ENCODE data around the gene NLGN4X.

The NLGN4X gene

DNA sequence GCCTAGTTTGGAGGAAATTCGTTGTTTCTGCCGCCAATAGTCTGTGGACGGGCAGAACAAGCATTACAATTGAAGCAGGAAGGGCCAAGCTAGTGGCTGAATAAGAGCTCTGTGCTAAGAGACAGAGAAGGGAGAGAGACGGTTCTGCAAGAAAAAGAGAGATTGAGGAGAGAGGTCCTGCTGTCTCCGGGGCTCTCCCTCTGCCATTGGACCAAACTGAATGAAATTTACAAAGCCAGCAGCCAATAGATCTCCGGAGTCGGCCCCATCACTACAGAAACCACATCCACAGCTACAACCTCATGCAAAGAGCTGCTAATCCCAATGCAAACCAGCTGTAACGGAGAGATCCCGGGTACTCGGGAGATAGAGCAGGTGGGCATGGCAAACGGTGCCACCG lies at the start of gene NLGN4X:
TSS of gene NLGN4X (minus strand) at position 148 of the 400 bp plus-strand sequence. CDS start 77,401 bp downstream, outside the sequence.
- DNase-seq (ENCODE audit: low read depth in 3 of 3): no peak

DNA sequence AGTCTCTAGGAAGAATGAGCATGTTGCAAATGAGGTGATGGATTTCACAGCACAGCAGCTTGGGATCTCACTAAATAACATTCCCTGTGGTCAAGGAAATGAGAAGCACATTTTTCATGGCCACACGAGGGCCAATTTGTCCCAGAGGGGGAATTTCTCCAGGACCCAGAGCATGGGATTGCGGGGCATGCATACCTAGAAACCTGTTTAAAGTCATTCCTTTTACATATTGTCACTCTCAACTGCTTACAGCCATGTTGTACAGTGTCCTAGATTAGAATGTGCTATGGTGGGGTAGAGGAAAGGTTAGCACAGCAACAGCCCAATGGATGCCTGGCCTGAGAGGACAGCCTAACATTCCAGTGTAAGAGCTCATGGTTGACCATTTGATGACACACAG lies 37.4 kb upstream of the NLGN4X start:
- DNase-seq (ENCODE audit: low read depth in 3 of 3): no peak

DNA sequence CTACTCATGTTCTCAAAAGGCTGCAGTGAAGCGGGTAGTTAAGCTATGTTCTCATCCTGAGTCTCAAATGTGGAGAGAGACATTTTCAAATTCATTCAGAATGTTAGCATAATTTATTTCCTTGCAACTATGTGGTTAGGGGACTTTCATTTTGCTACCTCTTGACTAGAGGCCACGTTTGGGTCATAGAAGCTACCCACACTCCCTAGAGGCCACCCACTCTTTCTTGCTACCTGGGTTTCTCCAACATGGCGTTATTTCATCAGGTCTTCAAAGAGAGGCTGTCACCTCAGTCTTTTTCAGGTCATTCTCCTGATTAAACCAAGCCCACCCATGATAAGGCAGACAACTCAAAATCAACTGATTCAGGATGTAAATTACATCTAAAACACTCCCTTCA lies 34.3 kb upstream of the NLGN4X start:
- DNase-seq (ENCODE audit: low read depth in 3 of 3): no peak

DNA sequence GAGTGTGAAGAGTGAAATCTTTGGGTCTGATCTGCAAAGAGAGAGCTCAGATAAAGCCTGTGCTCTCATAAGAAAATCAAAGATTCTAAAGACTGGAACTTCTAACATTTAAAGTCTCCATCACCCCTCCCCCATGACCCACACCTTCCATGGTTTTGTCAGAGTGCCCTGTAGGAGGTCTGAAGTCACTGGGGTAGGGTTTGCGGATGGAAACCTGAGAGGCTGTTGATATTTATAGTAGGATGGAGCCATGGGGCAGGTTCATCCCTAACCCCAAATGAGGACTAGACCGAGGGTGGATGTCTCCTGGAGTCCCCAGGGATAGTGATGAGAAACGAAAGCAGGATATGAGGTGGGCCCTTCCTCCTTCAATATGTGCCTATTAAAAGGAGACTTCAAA lies 28.4 kb upstream of the NLGN4X start:
- DNase-seq (ENCODE audit: low read depth in 3 of 3): no peak

DNA sequence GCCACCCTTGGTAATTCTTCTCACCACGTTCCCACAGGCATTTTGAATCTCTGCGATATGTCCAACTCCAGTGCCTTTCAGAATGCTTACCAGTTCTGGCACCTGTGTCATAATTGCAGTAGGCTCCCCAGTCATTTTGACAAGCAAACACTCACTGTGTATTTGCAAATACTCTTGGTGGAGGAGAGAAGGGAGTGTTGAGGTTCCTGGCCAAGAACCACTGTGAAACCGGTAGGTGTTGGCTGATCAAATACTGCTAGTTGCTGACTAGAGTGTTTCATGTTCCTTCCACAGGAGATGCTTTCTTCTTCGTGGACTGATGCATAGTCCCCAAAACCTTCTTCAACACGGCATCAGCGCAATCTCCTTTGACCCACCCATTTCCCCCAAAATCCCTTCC lies 16.0 kb upstream of the NLGN4X start:
- no peak for DNase-seq (ENCODE audit: low read depth in 3 of 3)

DNA sequence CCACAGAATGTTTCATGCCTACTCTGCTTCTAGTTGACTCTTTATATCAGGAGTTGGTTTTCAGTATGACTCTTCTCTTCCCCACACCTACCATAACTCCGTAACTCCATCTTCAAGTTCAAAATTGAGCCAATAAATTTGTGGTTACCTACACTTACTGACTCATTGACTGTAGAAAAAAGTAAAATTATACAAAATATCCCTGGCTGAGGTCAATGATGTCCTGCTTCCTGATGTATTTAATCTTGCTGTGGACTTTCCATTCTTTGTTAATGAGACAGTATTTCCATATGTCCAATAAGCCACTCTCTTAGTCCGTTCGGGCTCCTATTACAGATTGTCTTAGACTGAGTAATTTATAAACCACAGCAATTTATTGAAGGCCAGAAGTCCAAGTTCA lies 9.9 kb upstream of the NLGN4X start:
- no peak for DNase-seq (ENCODE audit: low read depth in 3 of 3)

DNA sequence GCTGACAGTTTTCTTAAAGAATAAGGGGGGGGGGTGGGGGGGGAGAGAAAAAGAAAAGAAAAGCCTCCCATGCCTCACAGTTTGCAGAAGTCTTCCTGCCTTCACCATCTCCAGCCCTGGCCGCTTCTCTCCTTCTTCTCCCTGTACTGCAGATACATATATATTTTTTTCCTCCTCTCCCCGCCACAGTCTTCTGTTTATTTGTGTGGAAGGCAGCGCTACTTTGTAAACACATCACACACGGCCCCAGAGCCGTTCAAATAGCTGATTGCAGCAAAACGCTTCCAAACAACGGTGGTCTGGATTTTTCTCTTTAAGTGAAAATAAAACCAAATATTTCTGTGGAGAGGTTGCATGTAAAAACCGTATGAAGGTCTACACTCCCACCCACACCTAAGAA lies 732 bp downstream of the NLGN4X start:
- no peak for DNase-seq (ENCODE audit: low read depth in 3 of 3)

DNA sequence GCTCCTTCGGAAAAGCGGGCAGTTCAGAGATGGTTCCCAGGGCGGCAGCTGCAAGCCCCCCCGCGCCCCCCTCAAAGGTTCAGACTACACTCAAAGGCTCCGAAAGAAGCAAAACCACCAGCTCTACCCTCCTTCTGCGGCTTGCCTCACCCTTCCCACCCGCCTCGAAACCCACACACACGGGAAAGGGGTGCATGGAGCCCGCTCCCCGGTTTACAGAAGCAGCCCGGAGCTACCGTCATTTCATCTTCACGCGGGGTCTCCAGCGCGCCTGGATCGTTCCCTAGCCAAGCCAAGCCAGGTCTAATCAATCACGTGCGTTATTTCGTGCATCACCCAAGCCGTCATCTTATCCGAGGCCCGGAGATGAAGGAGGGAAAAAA lies 1.2 kb downstream of the NLGN4X start:
- no peak for DNase-seq (ENCODE audit: low read depth in 3 of 3)

DNA sequence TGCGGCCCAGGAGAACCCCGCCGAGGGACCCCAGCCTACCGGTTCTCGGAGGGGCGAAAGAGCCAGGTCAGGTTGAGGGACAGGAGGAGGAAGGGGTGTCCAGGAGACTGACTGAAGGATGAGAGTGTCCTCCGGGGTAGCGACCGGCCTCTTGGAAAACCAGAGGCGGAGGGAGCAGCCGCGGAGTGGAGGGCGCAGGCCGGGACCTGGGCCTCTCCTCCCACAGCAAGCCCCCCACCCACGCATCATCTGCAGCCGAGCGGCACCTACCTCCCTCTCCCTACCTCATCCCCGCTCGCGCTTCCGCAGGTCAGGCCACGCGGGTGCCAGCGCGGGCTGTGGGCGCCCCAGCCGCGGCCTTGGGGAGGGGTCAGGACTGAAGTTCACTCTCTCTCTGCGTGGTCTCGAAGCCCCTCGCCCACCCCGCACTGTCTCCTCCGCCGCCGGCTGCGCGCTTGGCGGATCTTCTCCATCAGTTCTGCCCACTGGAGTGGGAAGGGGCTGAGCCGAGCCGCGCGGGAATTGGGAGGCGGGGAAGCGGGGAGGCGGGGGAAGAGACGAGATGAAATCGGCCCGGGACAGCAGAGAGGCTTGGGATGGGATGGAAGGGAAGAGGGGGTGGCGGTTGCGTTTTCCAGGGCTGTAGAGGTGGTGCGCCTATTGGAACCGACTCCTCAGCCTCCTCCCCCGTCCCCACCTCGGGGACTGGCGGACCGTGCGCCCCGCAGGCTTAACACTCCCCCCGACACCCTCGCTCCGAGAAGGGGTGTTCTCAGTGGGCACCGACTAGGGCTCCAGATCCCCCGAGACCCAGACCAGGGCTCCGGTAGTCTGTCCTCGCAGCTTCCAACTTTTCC lies 1.8 kb downstream of the NLGN4X start:
- DNase-seq (ENCODE audit: low read depth in 3 of 3): no peak

DNA sequence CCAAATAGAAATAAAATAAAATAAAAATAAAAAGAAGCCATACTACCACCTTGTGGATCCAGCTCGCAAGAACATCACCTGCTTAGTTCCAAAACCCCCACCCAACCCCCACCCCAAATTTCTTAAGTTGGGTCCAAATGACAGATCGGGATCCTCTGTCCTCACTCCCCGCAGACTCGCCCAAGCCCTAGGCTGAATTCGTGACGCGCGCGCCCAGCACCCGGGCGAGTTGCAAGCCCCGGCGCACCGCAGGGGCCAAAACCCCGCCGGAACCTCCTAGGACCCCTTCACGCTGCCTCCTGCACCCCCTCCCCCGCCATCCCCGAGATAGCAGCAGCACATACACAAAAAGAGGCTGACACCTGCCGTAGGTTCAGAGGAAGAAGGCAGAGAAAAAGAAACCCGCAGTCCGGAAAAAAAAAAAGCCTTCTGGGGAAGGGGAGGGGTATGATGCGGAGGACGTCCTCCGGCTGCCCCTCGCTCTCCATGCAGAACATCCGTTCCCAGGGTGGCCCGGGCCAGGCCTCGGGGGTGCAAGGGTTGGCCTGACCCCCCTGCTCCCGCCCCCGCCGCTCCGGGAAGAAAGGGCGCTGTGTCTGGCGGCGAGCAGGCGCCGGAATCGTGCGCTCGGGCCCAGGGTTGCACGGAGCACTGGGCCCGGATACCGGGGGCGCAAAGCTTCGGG lies 2.6 kb downstream of the NLGN4X start:
- no peak for DNase-seq (ENCODE audit: low read depth in 3 of 3)

DNA sequence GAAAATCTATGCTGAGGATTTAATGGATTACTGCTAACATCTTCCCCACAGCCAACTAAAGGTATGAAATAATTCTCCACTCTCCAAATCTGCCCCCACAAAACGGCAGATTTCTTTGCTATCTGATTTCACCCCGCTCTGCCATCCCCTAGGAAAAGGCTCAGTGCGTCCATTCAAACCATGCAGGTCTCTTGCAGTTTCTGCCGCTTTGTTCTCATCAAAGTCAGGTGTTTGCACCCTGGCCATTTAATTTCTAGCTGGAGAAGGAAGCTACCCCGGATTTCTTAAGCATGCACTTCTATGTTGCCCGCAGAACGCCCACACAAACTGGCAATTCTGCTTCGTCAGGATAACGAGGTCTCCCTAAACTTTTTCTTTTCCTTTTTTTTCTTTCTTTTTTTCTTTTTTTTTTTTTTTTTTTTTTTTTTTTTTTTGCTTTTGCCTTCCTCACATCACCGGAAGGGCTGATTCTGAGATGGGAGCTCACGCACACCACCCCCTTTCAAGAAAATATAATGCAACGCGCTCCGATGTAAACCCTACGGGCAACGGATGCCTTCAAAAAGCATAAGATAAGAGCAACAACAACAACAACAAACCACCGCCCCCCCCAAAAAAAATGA lies 3.3 kb downstream of the NLGN4X start:
- DNase-seq (ENCODE audit: low read depth in 3 of 3): no peak

DNA sequence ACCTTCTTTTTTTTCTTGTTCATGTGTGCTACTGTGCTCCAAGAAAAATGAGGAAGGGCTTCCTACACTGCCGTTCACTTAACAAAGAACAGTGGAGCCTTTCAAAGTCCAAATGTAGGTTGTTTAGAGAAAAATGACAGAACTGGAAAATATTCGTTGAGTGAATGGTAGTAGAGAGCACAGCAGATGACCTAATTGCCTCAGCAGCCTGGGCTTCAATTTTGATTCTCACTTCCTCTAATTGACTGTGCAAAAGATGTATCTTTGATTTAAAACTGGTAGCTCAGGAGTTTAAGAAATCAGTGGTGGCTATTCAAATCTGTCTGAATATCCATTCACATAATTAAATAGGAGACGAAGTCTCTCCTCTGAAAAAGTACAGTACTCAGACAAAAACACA lies 5.2 kb downstream of the NLGN4X start:
- no peak for DNase-seq (ENCODE audit: low read depth in 3 of 3)

DNA sequence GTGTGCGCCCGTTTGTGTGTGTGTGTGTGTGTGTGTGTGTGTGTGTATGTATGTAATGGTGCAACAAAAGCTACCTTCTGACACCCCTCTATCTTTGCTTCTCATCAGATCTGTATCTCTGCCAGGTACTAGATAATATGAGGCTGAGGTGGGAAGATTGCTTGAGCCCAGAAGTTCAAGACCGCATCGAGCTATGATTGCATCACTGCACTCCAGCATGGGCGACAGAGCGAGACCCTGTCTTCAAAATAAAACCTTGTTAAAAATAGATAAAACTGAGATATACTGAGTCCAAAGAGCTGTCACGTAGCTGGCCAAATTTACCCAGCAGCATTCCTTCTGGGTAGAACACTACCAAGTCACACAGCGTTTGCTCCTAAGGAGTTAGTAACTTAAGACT lies 18.4 kb downstream of the NLGN4X start:
- no peak for DNase-seq (ENCODE audit: low read depth in 3 of 3)

DNA sequence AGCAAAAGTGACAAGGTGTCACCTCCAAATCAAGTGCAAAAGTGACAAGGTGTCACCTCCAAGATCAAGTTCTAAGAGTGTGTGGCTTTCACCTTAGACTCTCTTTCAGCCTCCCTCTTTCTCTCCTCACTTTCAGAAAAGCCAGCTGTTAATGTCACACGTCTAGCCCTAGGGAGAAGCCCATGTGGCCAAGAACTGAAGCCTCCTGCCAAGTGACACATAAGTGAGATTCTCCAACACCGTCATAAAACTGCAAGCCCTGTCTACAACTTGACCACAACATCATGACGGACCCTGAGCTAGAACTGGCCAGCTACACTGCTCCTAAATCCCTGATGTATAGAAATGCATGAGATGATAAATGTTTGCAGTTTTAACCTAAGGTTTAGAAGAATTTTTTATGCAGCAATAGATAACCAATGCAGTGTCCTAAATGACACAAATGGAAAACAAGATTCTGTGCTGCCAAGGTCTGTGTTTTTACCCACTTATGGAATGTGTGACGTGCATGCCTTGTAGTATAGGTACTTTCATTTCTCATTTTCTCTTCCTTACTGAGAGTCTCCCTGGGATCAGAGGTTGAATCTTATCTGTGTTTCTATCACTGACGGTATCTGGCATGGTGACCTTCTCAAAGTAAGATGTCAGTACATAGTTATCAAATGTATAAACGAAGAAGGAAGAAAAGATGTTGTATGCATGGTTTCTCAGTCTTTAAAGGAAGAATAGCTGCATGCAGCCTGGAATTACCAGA lies 25.0 kb downstream of the NLGN4X start:
- no peak for DNase-seq (ENCODE audit: low read depth in 3 of 3)

DNA sequence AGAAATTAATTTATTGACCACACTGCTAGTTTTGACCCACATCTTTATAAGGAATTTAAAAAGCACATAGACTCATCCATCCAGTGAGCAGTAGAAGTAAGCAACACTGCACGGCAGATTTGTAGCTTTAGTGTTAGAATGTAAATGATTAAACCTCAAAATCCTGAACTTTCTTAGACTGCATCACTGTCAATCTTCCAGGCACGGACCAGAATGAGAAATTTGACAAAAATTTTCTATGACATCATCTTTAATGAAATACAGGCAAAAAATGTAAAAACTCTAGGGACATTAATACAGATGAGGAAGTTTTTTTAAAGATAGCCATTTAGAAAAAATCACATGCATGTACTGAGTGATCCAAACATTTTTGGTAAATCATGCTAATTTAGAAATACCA lies 29.2 kb downstream of the NLGN4X start:
- no peak for DNase-seq (ENCODE audit: low read depth in 3 of 3)

DNA sequence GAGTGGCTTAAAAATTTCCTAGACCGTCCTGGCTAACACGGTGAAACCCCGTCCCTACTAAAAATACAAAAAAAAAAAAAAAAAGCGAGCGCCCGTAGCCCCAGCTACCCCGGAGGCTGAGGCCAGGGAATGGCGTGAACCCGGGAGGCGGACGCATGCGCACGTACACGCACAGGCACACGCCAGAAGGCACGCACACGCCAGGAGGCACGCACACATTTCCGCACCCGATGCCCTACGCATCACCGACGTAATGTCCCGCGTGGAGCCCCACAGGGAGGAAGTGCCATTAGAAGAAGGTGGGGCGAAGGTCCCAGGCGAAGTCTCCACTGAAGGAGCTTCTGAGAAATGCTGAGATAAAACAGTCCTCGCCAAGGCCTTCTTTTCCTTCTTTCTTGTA lies 41.4 kb downstream of the NLGN4X start:
- DNase-seq (ENCODE audit: low read depth in 3 of 3): no peak

DNA sequence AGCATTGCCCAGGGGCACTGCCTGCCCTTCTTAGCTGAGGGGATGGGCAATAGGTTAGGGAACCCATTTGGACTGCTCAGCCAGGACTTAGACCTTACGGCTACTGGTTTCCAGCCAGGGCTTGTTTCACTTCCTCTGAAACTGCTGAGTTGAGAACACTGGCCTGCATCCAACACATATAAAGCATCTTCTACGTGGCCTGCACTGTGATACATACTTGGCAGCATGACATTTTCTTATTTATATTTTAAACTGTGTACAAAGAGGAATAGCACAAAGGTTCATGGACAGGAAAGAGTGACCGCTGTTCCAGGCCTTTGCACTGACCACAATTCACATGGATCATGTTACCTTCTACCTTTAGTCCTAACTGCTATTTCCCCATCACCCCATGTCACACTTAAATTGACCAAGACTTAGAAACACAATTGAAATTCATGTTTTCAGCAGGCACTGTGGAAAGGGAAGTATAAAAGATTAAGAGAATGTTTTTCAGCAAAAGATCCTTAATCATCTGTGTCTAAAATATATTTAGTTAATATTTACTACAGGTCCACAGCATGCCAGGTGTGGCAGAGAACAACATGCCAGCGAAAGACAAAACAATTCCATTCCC lies 43.7 kb downstream of the NLGN4X start:
- DNase-seq (ENCODE audit: low read depth in 3 of 3): no peak

DNA sequence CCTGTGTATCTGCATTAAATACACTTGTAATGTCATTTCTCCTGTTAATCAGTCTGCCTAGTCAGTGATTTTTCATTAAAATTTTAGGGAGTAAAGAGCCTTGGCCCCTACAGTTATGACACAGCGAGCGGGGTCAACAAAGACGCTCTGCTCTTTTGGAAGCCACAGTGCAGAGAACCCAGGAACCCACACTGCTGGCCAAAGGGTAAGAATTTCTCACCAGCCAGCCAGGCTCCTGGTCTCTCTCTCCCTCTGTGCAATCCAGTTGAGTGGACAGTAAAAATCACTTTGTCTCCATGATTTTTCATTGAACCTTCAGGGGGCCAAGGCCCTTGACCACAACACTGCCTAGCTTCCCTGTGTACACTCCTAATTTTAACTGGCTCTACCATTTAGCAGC lies 52.8 kb downstream of the NLGN4X start:
- DNase-seq (ENCODE audit: low read depth in 3 of 3): no peak

DNA sequence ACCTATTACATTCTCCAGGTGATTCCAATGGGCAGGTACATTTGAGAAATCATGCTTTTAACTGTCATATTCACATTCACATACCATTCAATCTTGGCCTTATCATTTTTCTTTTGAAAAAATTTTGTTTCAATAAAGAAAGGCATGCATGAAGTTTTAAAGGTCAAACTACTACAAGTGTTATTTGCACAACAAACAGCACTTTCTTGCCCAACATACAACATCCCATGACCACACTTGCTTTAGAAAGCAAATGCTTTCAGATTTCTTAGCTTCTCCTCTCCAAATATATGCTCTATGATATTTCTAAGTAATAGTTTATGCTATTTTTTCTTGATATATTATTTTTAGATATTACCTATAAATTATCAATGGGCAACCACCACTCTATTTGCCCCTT lies 58.2 kb downstream of the NLGN4X start:
- DNase-seq (ENCODE audit: low read depth in 3 of 3): no peak

DNA sequence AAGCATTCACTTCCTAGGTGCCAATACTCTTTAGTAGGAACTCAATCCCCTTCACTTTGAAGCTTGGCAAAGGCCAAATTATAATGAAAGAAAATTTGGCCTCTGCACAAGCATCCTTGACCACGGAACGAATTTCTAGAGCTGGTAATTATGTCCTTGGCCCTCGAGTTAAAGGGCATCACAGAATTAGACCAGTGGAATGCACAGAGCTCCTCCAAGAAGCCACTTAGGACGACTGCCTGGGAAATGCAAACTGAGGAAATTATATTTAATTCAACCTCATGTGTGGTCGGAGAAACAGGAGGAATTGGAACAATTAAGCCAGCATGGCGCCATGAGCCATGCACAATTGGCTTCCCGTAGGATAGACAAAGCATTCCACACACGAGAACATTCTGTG lies 59.3 kb downstream of the NLGN4X start:
- no peak for DNase-seq (ENCODE audit: low read depth in 3 of 3)

DNA sequence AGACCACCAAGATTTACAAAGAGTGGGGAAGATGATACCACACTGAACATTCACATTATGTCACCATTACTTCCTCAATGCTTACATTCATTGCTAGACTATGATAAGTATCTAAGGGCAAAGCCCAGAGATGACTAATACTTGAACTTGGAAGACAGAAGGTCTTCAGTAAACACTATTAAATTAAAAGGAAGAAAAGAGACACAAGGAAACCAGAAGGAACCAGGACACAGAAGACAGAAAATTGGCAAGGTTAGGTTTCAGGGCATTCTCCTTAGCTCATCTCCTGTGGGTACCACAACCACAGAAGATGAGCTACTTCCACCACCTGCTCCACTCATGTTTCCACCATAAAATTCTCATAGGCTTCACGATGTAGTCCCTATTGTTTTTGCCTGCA lies 64.9 kb downstream of the NLGN4X start:
- no peak for DNase-seq (ENCODE audit: low read depth in 3 of 3)

DNA sequence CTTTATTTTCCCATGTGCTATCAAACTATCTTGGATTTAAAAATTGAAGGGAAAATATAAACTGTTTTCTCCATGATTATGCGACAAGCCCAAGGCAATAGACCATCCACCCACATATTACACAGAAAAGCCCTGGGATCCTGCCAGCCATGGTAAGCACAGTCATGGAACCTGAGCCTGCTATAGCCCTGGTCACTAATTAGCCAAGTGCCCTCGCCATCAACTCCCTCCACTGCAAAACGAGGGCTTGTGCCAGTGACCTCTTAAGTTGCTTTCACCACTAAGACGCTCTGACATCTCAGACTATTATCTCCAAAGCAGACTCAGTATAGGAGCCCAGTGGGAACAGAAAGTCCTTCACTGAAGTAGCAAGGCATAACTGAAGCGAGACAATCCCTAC lies 69.2 kb downstream of the NLGN4X start:
- no peak for DNase-seq (ENCODE audit: low read depth in 3 of 3)

Data from stimulated activated CD4-positive, alpha-beta T cell treated with anti-CD3 and anti-CD28 coated beads, TNF-alpha, amount 100 ng/mL, for 48 hours (primary cell).